ENCODE data around the gene DTWD1.
A peak's percentile ranks its signal among the peaks of the same experiment; 100 is the strongest.

DTWD1 gene

DNA sequence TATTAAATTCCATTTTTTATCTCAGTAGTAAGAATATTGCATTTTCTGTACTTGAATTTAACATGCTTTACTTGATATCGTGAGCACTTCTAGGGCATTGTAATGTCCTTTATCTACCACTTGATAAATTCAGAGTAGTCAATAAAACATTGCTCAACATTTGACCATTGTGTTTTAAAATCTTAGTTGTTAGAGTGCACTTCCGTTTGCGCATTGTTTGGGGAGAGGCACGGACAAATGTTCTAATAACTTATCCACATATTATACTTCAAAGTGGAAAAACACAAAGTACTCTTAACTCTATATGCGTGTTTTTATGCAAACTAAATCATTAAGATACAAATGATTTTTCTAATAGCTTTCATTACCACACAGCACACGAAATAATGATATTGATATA lies 649 bp upstream of the DTWD1 start:
- Histone ChIP-seq H3K9ac (no peak overlapping the region), H3K9me3 (ENCODE audit: control insufficient read depth, low read length) (no peaks in the 10 kb centered on the region), H2AFZ (peak overlapping the region; percentile 83), H3K4me2 (ENCODE audit: low read length) (peak overlapping the region; percentile 80), H3K27ac (peak overlapping the region; percentile 80), H3K36me3 (ENCODE audit: control insufficient read depth, insufficient read depth, low read length) (no peaks in the 10 kb centered on the region), H3K79me2 (no peaks in the 10 kb centered on the region), H3K27me3 (ENCODE audit: control insufficient read depth, insufficient read depth, low read length) (no peaks in the 10 kb centered on the region), H3K4me3 (ENCODE audit: low read depth, low read length) (peak overlapping the region; percentile 94), H3K4me1 (no peaks in the 10 kb centered on the region)
- TF ChIP-seq CTCF (IDR thresholded peaks at IDR 0.05) = no peak

DNA sequence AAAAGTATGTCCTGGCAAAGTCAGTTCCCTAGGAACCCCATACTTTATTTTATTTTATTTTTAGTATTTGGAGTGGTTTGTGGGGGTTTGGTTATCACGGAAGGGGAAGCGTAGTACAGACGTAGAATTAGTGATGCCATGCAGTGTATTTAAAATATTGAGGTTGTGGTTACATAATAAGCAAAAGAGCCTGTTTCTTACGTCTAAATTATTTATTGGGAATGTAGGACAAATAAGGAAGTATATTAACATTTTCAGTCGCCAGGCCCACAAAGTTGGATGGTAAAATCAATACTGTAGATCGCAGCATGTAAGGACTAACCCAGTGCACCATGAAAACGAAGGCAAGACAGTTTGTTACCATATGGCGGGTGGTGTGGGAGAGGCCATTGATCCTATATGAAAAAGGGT lies 558 bp downstream of the DTWD1 start:
- H3K9me3 ChIP-seq (ENCODE audit: control insufficient read depth, low read length) = no peaks in the 10 kb centered on the region
- H2AFZ ChIP-seq = peak overlapping the region; percentile 88
- TF ChIP-seq CTCF (IDR thresholded peaks at IDR 0.05) = no peak
- no peaks in the 10 kb centered on the region for H3K4me1 ChIP-seq
- peak overlapping the region; percentile 94 for H3K4me3 ChIP-seq (ENCODE audit: low read depth, low read length)
- H3K9ac ChIP-seq = no peak overlapping the region
- no peaks in the 10 kb centered on the region for H3K36me3 ChIP-seq (ENCODE audit: control insufficient read depth, insufficient read depth, low read length)
- H3K79me2 ChIP-seq = no peaks in the 10 kb centered on the region
- no peaks in the 10 kb centered on the region for H3K27me3 ChIP-seq (ENCODE audit: control insufficient read depth, insufficient read depth, low read length)
- H3K4me2 ChIP-seq (ENCODE audit: low read length) = peak overlapping the region; percentile 50
- peak overlapping the region; percentile 75 for H3K27ac ChIP-seq

DNA sequence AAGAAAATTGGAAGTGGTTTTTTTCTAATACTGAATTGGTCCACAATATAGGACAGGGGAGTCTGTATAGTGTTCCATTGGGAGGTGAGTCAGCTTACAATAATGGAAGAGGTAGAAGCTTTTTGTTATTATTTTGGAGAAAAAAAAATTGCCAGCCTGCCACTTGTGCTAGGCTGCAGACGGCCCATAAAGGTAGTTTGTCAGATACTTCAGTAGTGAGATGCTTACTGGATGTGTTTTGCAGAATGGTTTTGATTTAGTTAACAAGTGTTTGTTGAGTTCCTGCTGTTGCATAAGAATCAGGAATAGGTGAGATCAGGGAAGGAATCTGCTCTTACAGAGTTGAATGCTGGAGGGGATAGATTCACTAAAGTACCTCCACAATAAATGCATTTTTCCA lies 1.0 kb downstream of the DTWD1 start:
- H2AFZ ChIP-seq = peak overlapping the region; percentile 88
- no peaks in the 10 kb centered on the region for H3K27me3 ChIP-seq (ENCODE audit: control insufficient read depth, insufficient read depth, low read length)
- no peaks in the 10 kb centered on the region for H3K4me1 ChIP-seq
- H3K4me3 ChIP-seq (ENCODE audit: low read depth, low read length) = peak overlapping the region; percentile 94
- H3K36me3 ChIP-seq (ENCODE audit: control insufficient read depth, insufficient read depth, low read length) = no peaks in the 10 kb centered on the region
- H3K4me2 ChIP-seq (ENCODE audit: low read length) = peak overlapping the region; percentile 50
- H3K9me3 ChIP-seq (ENCODE audit: control insufficient read depth, low read length) = no peaks in the 10 kb centered on the region
- H3K79me2 ChIP-seq = no peaks in the 10 kb centered on the region
- peak overlapping the region; percentile 44 for H3K27ac ChIP-seq
- TF ChIP-seq CTCF (IDR thresholded peaks at IDR 0.05) = no peak
- H3K9ac ChIP-seq = no peak overlapping the region

GRCh38 chr15:49622561-49622960 lies 1.7 kb downstream of the DTWD1 start:
- H3K9me3 ChIP-seq (ENCODE audit: control insufficient read depth, low read length) = no peaks in the 10 kb centered on the region
- H3K27ac ChIP-seq = no peak overlapping the region
- no peaks in the 10 kb centered on the region for H3K4me1 ChIP-seq
- H3K4me2 ChIP-seq (ENCODE audit: low read length) = no peak overlapping the region
- TF ChIP-seq CTCF (IDR thresholded peaks at IDR 0.05) = no peak
- H3K36me3 ChIP-seq (ENCODE audit: control insufficient read depth, insufficient read depth, low read length) = no peaks in the 10 kb centered on the region
- H3K27me3 ChIP-seq (ENCODE audit: control insufficient read depth, insufficient read depth, low read length) = no peaks in the 10 kb centered on the region
- no peak overlapping the region for H3K4me3 ChIP-seq (ENCODE audit: low read depth, low read length)
- no peaks in the 10 kb centered on the region for H3K79me2 ChIP-seq
- no peak overlapping the region for H3K9ac ChIP-seq
- no peak overlapping the region for H2AFZ ChIP-seq

- H3K4me1 ChIP-seq = no peaks in the 10 kb centered on the region
- no peak overlapping the region for H3K4me3 ChIP-seq (ENCODE audit: low read depth, low read length)
Measured at GRCh38 chr15:49624056-49624455, 3.2 kb downstream of the DTWD1 start.

More at GRCh38 chr15:49624056-49624455, 3.2 kb downstream of the DTWD1 start:
- no peaks in the 10 kb centered on the region for H3K9me3 ChIP-seq (ENCODE audit: control insufficient read depth, low read length)
- no peak overlapping the region for H3K9ac ChIP-seq
- no peak overlapping the region for H3K4me2 ChIP-seq (ENCODE audit: low read length)
- H3K27me3 ChIP-seq (ENCODE audit: control insufficient read depth, insufficient read depth, low read length) = no peaks in the 10 kb centered on the region
- no peaks in the 10 kb centered on the region for H3K79me2 ChIP-seq
- H3K36me3 ChIP-seq (ENCODE audit: control insufficient read depth, insufficient read depth, low read length) = no peaks in the 10 kb centered on the region
- no peak for TF ChIP-seq CTCF (IDR thresholded peaks at IDR 0.05)
- H2AFZ ChIP-seq = no peak overlapping the region
- H3K27ac ChIP-seq = no peak overlapping the region
